K562 (cell line): ENCODE measurements around the gene HERC3. TPM values are rescaled to one million over a fixed set of nuclear protein-coding genes. Genes with fewer than 3 reads are reported as not detected.

Experiments used
- COPS2 ChIP-seq: fragments of 450-650 bp; conservative IDR thresholded peaks from 2 replicates; pipeline ENCODE4 v1.6.1; 2016; ENCODE audit warnings: mild to moderate bottlenecking, moderate library complexity
- CREB5 ChIP-seq: fragments of 250-450 bp; sonication (Bioruptor Pico); IDR thresholded peaks from 2 replicates; pipeline ENCODE4 v1.5.0; 2020; ENCODE audit warnings: mild to moderate bottlenecking
- KLF1 ChIP-seq: fragments of 450-650 bp; IDR thresholded peaks from 2 replicates; pipeline ENCODE4 v1.6.1; 2016; ENCODE audit warnings: missing genetic modification characterization, missing compliant biosample characterization
- MYBL2 ChIP-seq, 2 experiments: fragments of 450-650 bp in 1 of 2; sonication (generic) in 1 of 2; formaldehyde crosslinking in 1 of 2; IDR thresholded peaks; 2 replicates each; pipeline versions ENCODE4 v1.6.1 to v1.8.1; 2017 to 2022; ENCODE audit warnings: borderline replicate concordance in 1 of 2, inconsistent platforms in 1 of 2, low read depth in 1 of 2, mild to moderate bottlenecking in 1 of 2, missing genetic modification reagents in 1 of 2, moderate library complexity in 1 of 2
- NFATC3 ChIP-seq: fragments of 450-650 bp; IDR thresholded peaks from 2 replicates; pipeline ENCODE4 v1.6.1; 2017; ENCODE audit warnings: mild to moderate bottlenecking
- POLR3A ChIP-seq: IDR thresholded peaks from 2 replicates; pipeline ENCODE4 v1.6.1; 2011; ENCODE audit warnings: borderline replicate concordance, mild to moderate bottlenecking, moderate library complexity; ENCODE audit not compliant: insufficient read length, insufficient read depth; ENCODE audit errors: extremely low read depth
- RERE ChIP-seq: sonication (generic); formaldehyde crosslinking; IDR thresholded peaks from 2 replicates; pipeline ENCODE4 v1.8.0; 2023; ENCODE audit warnings: missing genetic modification reagents, mild to moderate bottlenecking, borderline replicate concordance
- XRCC4 ChIP-seq: IDR thresholded peaks from one replicate; pipeline ENCODE4 v1.6.1; 2011; ENCODE audit not compliant: insufficient read depth, insufficient read length; ENCODE audit errors: extremely low read depth
- polyA plus RNA-seq, 8 experiments: library from polyadenylated mRNA; depleted of rRNA in 4 of 8; stranded (reverse) in 5 of 8; unstranded in 3 of 8; fragments of >200 nt; fragmentation: Nextera tagmentation in 2 of 8; fragmentation: Illumina TruSeq in 1 of 8; extraction: Ambion mirVana in 2 of 8; extraction: Trizol in 1 of 8; gene quantifications; 2 replicates each; pipeline versions ENCODE4 v1.2.1 to v1.2.3, GENCODE V29; 2011 to 2014; ENCODE audit warnings: inconsistent platforms in 1 of 8, missing spikeins in 1 of 8
- total RNA-seq, 7 experiments: library from RNA; depleted of rRNA in 6 of 7; stranded (reverse); fragments of >200 nt in 6 of 7; fragmentation: Illumina TruSeq in 2 of 7; extraction: Trizol in 2 of 7; gene quantifications; 2 replicates each; pipeline versions ENCODE4 v1.2.1 to v1.2.3, GENCODE V29; 2011 to 2021; ENCODE audit warnings: low replicate concordance in 1 of 7

The HERC3 gene
- total and polyA plus RNA-seq, 9 of the 15 experiments (the other 6 are each of a cell fraction or from before 2014, with no cell fraction given), result 1.8 to 13.1 (median 7.6) TPM

GRCh38 chr4:88584471-88584900, 7.8 kb upstream of the HERC3 start (continued):
- TF ChIP-seq RERE (CRISPR knock-in tag), result no peak
- TF ChIP-seq XRCC4, result no peak
- TF ChIP-seq CREB5, result no peak
- no peak for TF ChIP-seq NFATC3
- TF ChIP-seq MYBL2 (IDR thresholded peaks at IDR 0.05; ENCODE audit: low read depth), result no peak
- no peak for TF ChIP-seq MYBL2 (CRISPR knock-in tag; IDR thresholded peaks at IDR 0.05; ENCODE audit: borderline replicate concordance)
- TF ChIP-seq KLF1 (tag), result no peak
- no peak for TF ChIP-seq COPS2
- no peak for TF ChIP-seq POLR3A
